GM12878 (cell line): ENCODE data around the gene LAMB4. TPM values are rescaled to one million over a fixed set of nuclear protein-coding genes. Genes with fewer than 3 reads are reported as not detected.

Experiments used
- ATAC-seq: fragments of 200-7000 bp; cut with Tn5 transposase; 3 replicates; pipeline ENCODE4 v1.9.1; 2020; ENCODE audit warnings: mild to moderate bottlenecking, moderate library complexity
- BruUV-seq: library from RNA; stranded (reverse); fragments of 400-500 nt; replicated peaks from 2 replicates; lab custom pipeline; 2021; lab: Mats Ljungman, UMichigan
- CTCF ChIA-PET: fragments of 300-600 bp; sonication (Branson Sonifier 250); formaldehyde crosslinking; extraction: SDS; loops from one replicate; lab custom pipeline; 2021; ENCODE audit warnings: inconsistent platforms; lab: Yijun Ruan, JAX
- POLR2A ChIA-PET: fragments of 350-600 bp; formaldehyde crosslinking; extraction: SDS; loops from one replicate; lab custom pipeline; 2021; ENCODE audit warnings: inconsistent platforms; lab: Charles Lee
- RAD21 ChIA-PET: fragments of 300-600 bp; sonication (Branson Sonifier 250); formaldehyde crosslinking; loops from one replicate; lab custom pipeline; 2023; ENCODE audit warnings: antibody characterized with exemption; ENCODE audit not compliant: unreplicated experiment; lab: Charles Lee
- SMC1A ChIA-PET: fragments of 300-600 bp; sonication (Branson Sonifier 250); formaldehyde crosslinking; loops from one replicate; lab custom pipeline; 2023; ENCODE audit not compliant: unreplicated experiment, uncharacterized antibody; lab: Charles Lee
- DNase-seq: peaks from one replicate; pipeline ENCODE4 v3.0.0-alpha.2; 2011; ENCODE audit warnings: low read depth, low spot score
- FAIRE-seq: peaks from 3 replicates; lab custom pipeline; 2011; peaks lifted over from hg19 to GRCh38; lab: Jason Lieb, UNC
- H2AFZ ChIP-seq: 2 replicates; pipeline ENCODE4 v1.6.0; 2011; ENCODE audit warnings: low read depth, low read length, control low read depth; ENCODE audit not compliant: control insufficient read depth
- H3K27ac ChIP-seq: 2 replicates; pipeline ENCODE4 v1.5.1; 2011; ENCODE audit warnings: control low read depth; ENCODE audit not compliant: control insufficient read depth, insufficient read depth
- H3K27me3 ChIP-seq, 2 experiments: replicated peaks in 1 of 2; 2 replicates each; pipeline versions ENCODE4 v1.6.0 to v1.6.1; 2011; ENCODE audit warnings: low read length in 1 of 2; ENCODE audit not compliant: control insufficient read depth in 2 of 2, insufficient read depth in 2 of 2
- H3K36me3 ChIP-seq, 2 experiments: 2 replicates each; pipeline ENCODE4 v1.5.1; 2011; ENCODE audit warnings: low read length in 1 of 2; ENCODE audit not compliant: control insufficient read depth in 2 of 2, insufficient read depth in 2 of 2
- H3K4me1 ChIP-seq: 2 replicates; pipeline ENCODE4 v1.6.1; 2011; ENCODE audit warnings: mild to moderate bottlenecking, low read length, moderate library complexity, mixed read lengths; ENCODE audit not compliant: control insufficient read depth, insufficient read depth
- H3K4me2 ChIP-seq: 2 replicates; pipeline ENCODE4 v1.6.0; 2011; ENCODE audit warnings: control low read depth; ENCODE audit not compliant: control insufficient read depth, insufficient read depth
- H3K4me3 ChIP-seq: fragments of 200-600 bp; sonication (generic); 2 replicates; pipeline ENCODE4 v1.5.1; 2016
- H3K79me2 ChIP-seq: 2 replicates; pipeline ENCODE4 v1.6.0; 2011; ENCODE audit warnings: low read length; ENCODE audit not compliant: control insufficient read depth, insufficient read depth
- H3K9ac ChIP-seq: 2 replicates; pipeline ENCODE4 v1.8.0; 2011; ENCODE audit warnings: low read length, control low read depth, mixed read lengths; ENCODE audit not compliant: control insufficient read depth, insufficient read depth
- H3K9me3 ChIP-seq: replicated peaks from 3 replicates; pipeline ENCODE4 v1.5.1; 2011; ENCODE audit warnings: mild to moderate bottlenecking, low read length; ENCODE audit not compliant: control insufficient read depth, insufficient read depth
- H4K20me1 ChIP-seq: 2 replicates; pipeline ENCODE4 v1.6.0; 2011; ENCODE audit not compliant: control insufficient read depth, insufficient read depth
- BCL11A ChIP-seq: IDR thresholded peaks from 2 replicates; pipeline ENCODE4 v1.6.1; 2011; ENCODE audit warnings: low read depth, low read length
- ELK1 ChIP-seq: IDR thresholded peaks from 2 replicates; pipeline ENCODE4 v1.6.1; 2012; ENCODE audit warnings: low read depth, low read length, improper control_type of control experiment
- FOS ChIP-seq: IDR thresholded peaks from 3 replicates; pipeline ENCODE4 v1.6.1; 2011; ENCODE audit warnings: borderline replicate concordance; ENCODE audit not compliant: insufficient read length; ENCODE audit errors: extremely low read depth
- MAX ChIP-seq: IDR thresholded peaks from 2 replicates; pipeline ENCODE4 v1.6.1; 2012; ENCODE audit warnings: low read depth, low read length, improper control_type of control experiment
- MEF2A ChIP-seq: IDR thresholded peaks from 2 replicates; pipeline ENCODE4 v1.6.1; 2011; ENCODE audit warnings: low read depth, mild to moderate bottlenecking, low read length, moderate library complexity; ENCODE audit not compliant: insufficient read depth
- POLR2AphosphoS5 ChIP-seq: IDR thresholded peaks from 2 replicates; pipeline ENCODE4 v1.6.1; 2011; ENCODE audit warnings: mild to moderate bottlenecking, low read length, inconsistent platforms
- SRF ChIP-seq, 2 experiments: IDR thresholded peaks; 2 replicates each; pipeline ENCODE4 v1.6.1; 2011; ENCODE audit warnings: low read depth in 2 of 2, low read length in 2 of 2, mild to moderate bottlenecking in 1 of 2, moderate library complexity in 1 of 2
- WGBS: methylation state at CpG from one replicate; pipeline ENCODE4 v1.1.6; 2016; ENCODE audit warnings: low lambda C conversion rate; ENCODE audit not compliant: insufficient replicate concordance, insufficient coverage; ENCODE audit errors: missing lambda C conversion rate; 5-methylcytosine and 5-hydroxymethylcytosine counted together
- in situ Hi-C: fragments of 300-500 bp; cut with MboI; formaldehyde crosslinking; loops from 9 replicates; pipeline ENCODE4 v1.14.3; 2018; ENCODE audit warnings: mixed read lengths
- intact Hi-C: fragments of 100-400 bp; cut with micrococcal nuclease; formaldehyde crosslinking; loops from one replicate; pipeline ENCODE4 v1.14.2; 2022; ENCODE audit not compliant: unreplicated experiment
- polyA plus RNA-seq, 11 experiments: library from polyadenylated mRNA; depleted of rRNA in 4 of 11; unstranded in 6 of 11; stranded (reverse) in 5 of 11; fragments of >200 nt; fragmentation: Nextera tagmentation in 4 of 11; fragmentation: Illumina TruSeq in 1 of 11; extraction: Ambion mirVana in 4 of 11; extraction: Trizol in 1 of 11; gene quantifications; 1 replicate in 1 of 11; 2 replicates in 10 of 11; pipeline versions ENCODE4 v1.2.1 to v1.2.3, GENCODE V29; 2011 to 2016; ENCODE audit warnings: inconsistent platforms in 2 of 11, missing spikeins in 2 of 11, low read depth in 1 of 11
- total RNA-seq, 4 experiments: library from RNA; depleted of rRNA in 3 of 4; stranded (reverse); fragments of >200 nt in 3 of 4; fragmentation: Illumina TruSeq in 1 of 4; extraction: Trizol in 1 of 4; gene quantifications; 2 replicates each; pipeline versions ENCODE4 v1.2.1 to v1.2.3, GENCODE V29; 2013 to 2021

LAMB4 gene
- total and polyA plus RNA-seq, 10 of the 15 experiments (the other 5 are each of a cell fraction or from before 2014, with no cell fraction given), result 0.04 to 0.06 TPM; not detected in 8

GRCh38 chr7:107978815-107979408 lies 151.2 kb downstream of the LAMB4 start:
- intact Hi-C loops, result no loop called here
- Histone ChIP-seq H3K27ac (no peak overlapping the region), H3K79me2 (no peaks in the 10 kb centered on the region), H3K36me3 (no peaks in the 10 kb centered on the region), H3K4me2 (no peak overlapping the region), H3K27me3 (peaks cover 0 to 1% of the 10 kb centered on the region in 2 experiments; a peak in 2 of 4 replicates), H3K4me1 (no peaks in the 10 kb centered on the region), H2AFZ (no peak overlapping the region), H3K9ac (no peak overlapping the region), H3K9me3 (no peaks in the 10 kb centered on the region), H4K20me1 (no peaks in the 10 kb centered on the region), H3K4me3 (no peak overlapping the region)
- no peak for DNase-seq
- ChIA-PET SMC1A (no interaction called here), CTCF (no interaction called here), POLR2A (no interaction called here), RAD21 (no interaction called here)
- in situ Hi-C loops, result no loop called here
- TF ChIP-seq POLR2AphosphoS5 (no peak), MAX (no peak), MEF2A (no peak), ELK1 (no peak)
- 30% methylated on average over 5 of the region's 5 CpGs for WGBS
- BruUV-seq, result no TSS peak
- no peak for FAIRE-seq
- ATAC-seq, result no peak

- FAIRE-seq (no peak), DNase-seq (no peak), ATAC-seq (no peak)
- H3K36me3 ChIP-seq, result no peaks in the 10 kb centered on the region
- H3K9ac ChIP-seq, result no peak overlapping the region
- no peak for TF ChIP-seq SRF (IDR thresholded peaks at IDR 0.05; ENCODE audit: low read depth in 2 of 2, low read length in 2 of 2)
- TF ChIP-seq FOS, result no peak
- no peak for TF ChIP-seq BCL11A
- ChIA-PET POLR2A (no interaction called here), SMC1A (no interaction called here), RAD21 (no interaction called here), CTCF (interaction anchor here (1.0 kb wide), 1 partner anchor 15 kb away, joined by 3 read pairs; no protein-coding TSS in a partner anchor)
- peaks cover 0 to 1% of the 10 kb centered on the region in 2 experiments; a peak in 2 of 4 replicates for H3K27me3 ChIP-seq
- BruUV-seq, result no TSS peak
- no peak overlapping the region for H3K4me2 ChIP-seq
- no peaks in the 10 kb centered on the region for H3K79me2 ChIP-seq
- in situ Hi-C loops (no loop called here), intact Hi-C loops (no loop called here)
- H3K9me3 ChIP-seq, result no peaks in the 10 kb centered on the region
- no peaks in the 10 kb centered on the region for H3K4me1 ChIP-seq
- no peaks in the 10 kb centered on the region for H4K20me1 ChIP-seq
- H3K27ac ChIP-seq, result no peak overlapping the region
- H2AFZ ChIP-seq, result no peak overlapping the region
- WGBS, result 63% methylated on average over 4 of the region's 4 CpGs
- no peak overlapping the region for H3K4me3 ChIP-seq
These were observed 153.1 kb downstream of the LAMB4 start for GRCh38 chr7:107977048-107977447.
